IPS DF 4.7 (cell line): ENCODE measurements around the gene KIF3C.
"Not testable (repeated sequence)": the region's sequence is repeated elsewhere in the genome, so short reads cannot be mapped to it uniquely, and the experiment has no call there.

ENCODE experiments used
- DNase-seq: peaks from one replicate; pipeline ENCODE4 v3.0.0-alpha.2; 2013; ENCODE audit warnings: low spot score; ENCODE audit errors: extremely low read depth

KIF3C gene

GRCh38 chr2:25960920-25961319, 21.4 kb downstream of the KIF3C start:
- DNase-seq, result no peak

- DNase-seq, result no peak
Observed at GRCh38 chr2:25960396-25960795, 21.9 kb downstream of the KIF3C start.

GRCh38 chr2:25958611-25959010, 23.7 kb downstream of the KIF3C start:
- not testable (repeated sequence) for DNase-seq

GRCh38 chr2:25957743-25958142, 24.6 kb downstream of the KIF3C start:
- DNase-seq, result no peak

GRCh38 chr2:25955869-25956535, 26.3 kb downstream of the KIF3C start:
- no peak for DNase-seq

GRCh38 chr2:25955036-25955435, 27.3 kb downstream of the KIF3C start:
- no peak for DNase-seq

GRCh38 chr2:25954199-25954752, 28.0 kb downstream of the KIF3C start:
- DNase-seq, result no peak

- peak; percentile 66 for DNase-seq
Observed at GRCh38 chr2:25951071-25951547, 31.2 kb downstream of the KIF3C start.

- DNase-seq, result no peak
Observed at GRCh38 chr2:25948437-25948836, 33.9 kb downstream of the KIF3C start.

GRCh38 chr2:25941042-25941441, 41.3 kb downstream of the KIF3C start:
- DNase-seq, result no peak

GRCh38 chr2:25939257-25939668, 43.0 kb downstream of the KIF3C start:
- DNase-seq, result no peak

- DNase-seq, result no peak
Observed at GRCh38 chr2:25938345-25938744, 44.0 kb downstream of the KIF3C start.

GRCh38 chr2:25936889-25937545, 45.3 kb downstream of the KIF3C start:
- no peak for DNase-seq

GRCh38 chr2:25933622-25934021, 48.7 kb downstream of the KIF3C start:
- DNase-seq, result no peak

- DNase-seq, result no peak
Observed at GRCh38 chr2:25929789-25930473, 52.4 kb downstream of the KIF3C start.

- DNase-seq, result no peak
Observed at GRCh38 chr2:25928668-25929067, 53.6 kb downstream of the KIF3C start.

GRCh38 chr2:25926984-25927756, 55.1 kb downstream of the KIF3C start:
- DNase-seq, result no peak

- no peak for DNase-seq
Observed at GRCh38 chr2:25922501-25922900, 59.8 kb downstream of the KIF3C start.

- DNase-seq, result no peak
Observed at GRCh38 chr2:25920786-25921415, 61.4 kb downstream of the KIF3C start.

GRCh38 chr2:25920336-25920735, 62.0 kb downstream of the KIF3C start:
- DNase-seq, result no peak

GRCh38 chr2:25917832-25918231, 64.5 kb downstream of the KIF3C start:
- no peak for DNase-seq
